Measurements from ENCODE around the gene UGT2B17. TPM values are rescaled to one million over a fixed set of nuclear protein-coding genes. Genes with fewer than 3 reads are reported as not detected.

The UGT2B17 gene
- total and polyA plus RNA-seq, 2 of the 4 experiments (the other 2 are of a cell fraction): not detected

- ChIA-PET POLR2A (ENCODE audit: unreplicated experiment) (no interaction called here), CTCF (interaction anchor here (0.8 to 1.1 kb wide), 4 partner anchors 131 to 677 kb away, joined by 3 to 4 read pairs (median 3); no protein-coding TSS in a partner anchor)
- Histone ChIP-seq H3K23ac (ENCODE audit: low read depth, low read length) (no peak overlapping the region), H2AK5ac (ENCODE audit: low read depth, low read length) (no peak overlapping the region), H3K9me3 (ENCODE audit: control insufficient read depth, insufficient read depth, low read length) (no peaks in the 10 kb centered on the region), H3K4ac (ENCODE audit: low read depth, low read length) (no peak overlapping the region), H2BK5ac (ENCODE audit: low read depth, low read length, poor library complexity, severe bottlenecking) (no peak overlapping the region), H2BK20ac (ENCODE audit: low read depth, low read length) (no peak overlapping the region), H3K79me1 (ENCODE audit: low read depth in 1 of 2, low read length in 2 of 2) (no peaks in the 10 kb centered on the region), H3K27ac (ENCODE audit: insufficient read depth, low read length) (no peak overlapping the region), H2AK9ac (replicated peaks; ENCODE audit: low read depth, low read length, poor library complexity) (no peak overlapping the region), H3K14ac (replicated peaks; ENCODE audit: low read depth, low read length) (no peak overlapping the region), H4K91ac (ENCODE audit: insufficient read depth, low read depth, low read length) (no peak overlapping the region), H4K8ac (ENCODE audit: low read depth in 2 of 2, low read length in 2 of 2) (no peak overlapping the region), H3K4me1 (ENCODE audit: control insufficient read depth, insufficient read depth, low read length) (no peaks in the 10 kb centered on the region), H3K9ac (ENCODE audit: low read depth, low read length) (no peak overlapping the region), H3K4me3 (ENCODE audit: insufficient read depth, low read depth, low read length) (no peak overlapping the region), H4K5ac (ENCODE audit: low read depth, low read length) (no peak overlapping the region), H3K18ac (ENCODE audit: low read depth, low read length) (no peak overlapping the region), H2BK120ac (ENCODE audit: low read depth, low read length) (no peak overlapping the region), H2AFZ (replicated peaks; ENCODE audit: low read length, poor library complexity) (no peak overlapping the region), H3K36me3 (ENCODE audit: control insufficient read depth, insufficient read depth, low read length) (no peaks in the 10 kb centered on the region), H4K20me1 (ENCODE audit: insufficient read depth, low read length) (no peaks in the 10 kb centered on the region), H3K56ac (ENCODE audit: extremely low read depth, insufficient read depth, low read length) (no peak overlapping the region), H3K27me3 (ENCODE audit: control insufficient read depth, insufficient read depth, low read length) (no peaks in the 10 kb centered on the region), H3K9me1 (ENCODE audit: insufficient read depth, low read length) (no peaks in the 10 kb centered on the region), H3K4me2 (ENCODE audit: low read depth, low read length) (no peak overlapping the region), H2BK15ac (ENCODE audit: low read depth, low read length) (no peak overlapping the region)
- DNase-seq (no peak), ATAC-seq (ENCODE audit: low read depth) (no peak)
- intact Hi-C loops (cut with micrococcal nuclease): loop anchor here (10.0 kb wide), 2 partner anchors 1116 to 1386 kb away; no protein-coding TSS in a partner anchor
- in situ Hi-C loops (cut with MboI; ENCODE audit: low sequenced_read_pairs): no loop called here
- no TSS peak for BruUV-seq (replicated peaks)
- dilution Hi-C loops (cut with HindIII; ENCODE audit: low sequenced_read_pairs, unreplicated experiment): no loop called here
- no CpG with 5 or more reads among the region's 4 CpGs for WGBS, 2 experiments (ENCODE audit: extremely low coverage in 2 of 2, insufficient read length in 1 of 2)
- TF ChIP-seq CTCF (conservative IDR thresholded peaks at IDR 0.05; ENCODE audit: low read depth, low read length) (no peak), BHLHE40 (IDR thresholded peaks at IDR 0.05; ENCODE audit: low read depth, low read length) (no peak), RAD21 (IDR thresholded peaks at IDR 0.05; ENCODE audit: low read length) (no peak), MAFK (IDR thresholded peaks at IDR 0.05; ENCODE audit: low read depth, low read length) (no peak), USF2 (IDR thresholded peaks at IDR 0.05; ENCODE audit: low read depth, low read length) (no peak), CHD1 (IDR thresholded peaks at IDR 0.05; ENCODE audit: low read depth, low read length) (no peak), SMC3 (IDR thresholded peaks at IDR 0.05; ENCODE audit: low read depth, low read length) (no peak), RFX5 (IDR thresholded peaks at IDR 0.05; ENCODE audit: low read depth, low read length) (no peak), MAZ (IDR thresholded peaks at IDR 0.05; ENCODE audit: borderline replicate concordance, low read depth, low read length) (no peak), NFE2L2 (IDR thresholded peaks at IDR 0.05; ENCODE audit: low read depth, low read length) (no peak), CEBPB (IDR thresholded peaks at IDR 0.05; ENCODE audit: low read depth, low read length) (no peak), ELK1 (IDR thresholded peaks at IDR 0.05; ENCODE audit: borderline replicate concordance, low read depth, low read length) (no peak), POLR2A (IDR thresholded peaks at IDR 0.05; ENCODE audit: low read depth, low read length) (no peak), FOS (IDR thresholded peaks at IDR 0.05; ENCODE audit: low read depth, low read length) (no peak), RCOR1 (IDR thresholded peaks at IDR 0.05; ENCODE audit: insufficient replicate concordance, low read length) (no peak), MXI1 (IDR thresholded peaks at IDR 0.05; ENCODE audit: borderline replicate concordance, low read depth, low read length) (no peak)
These were observed 77.1 kb downstream of the UGT2B17 start for GRCh38 chr4:68499021-68499420.
